SK-N-SH treated with all-trans-retinoic acid at 6 μM for 48 hours (cell line): Measurements from ENCODE around the gene CD63.
"Not testable (repeated sequence)": the region's sequence is repeated elsewhere in the genome, so short reads cannot be mapped to it uniquely, and the experiment has no call there.

ENCODE experiments used
- BACH2 ChIP-seq: fragments of 250-450 bp; sonication (Bioruptor Pico); IDR thresholded peaks from 2 replicates; pipeline ENCODE4 v1.9.0; 2021; ENCODE audit warnings: mild to moderate bottlenecking, borderline replicate concordance
- CSDC2 ChIP-seq: fragments of 250-450 bp; sonication (Bioruptor Pico); IDR thresholded peaks from 2 replicates; pipeline ENCODE4 v1.5.0; 2020; ENCODE audit warnings: mild to moderate bottlenecking, moderate library complexity
- CSRNP3 ChIP-seq: fragments of 250-450 bp; sonication (Bioruptor Pico); IDR thresholded peaks from 2 replicates; pipeline ENCODE4 v1.5.1; 2021; ENCODE audit warnings: mild to moderate bottlenecking, moderate library complexity
- ESRRG ChIP-seq: fragments of 250-450 bp; sonication (Bioruptor Pico); IDR thresholded peaks from 2 replicates; pipeline ENCODE4 v1.6.1; 2021; ENCODE audit warnings: mild to moderate bottlenecking
- ISL1 ChIP-seq: fragments of 250-450 bp; sonication (Bioruptor Pico); IDR thresholded peaks from 2 replicates; pipeline ENCODE4 v2.1.2; 2022; ENCODE audit warnings: mild to moderate bottlenecking, moderate library complexity
- PATZ1 ChIP-seq: fragments of 250-450 bp; sonication (Bioruptor Pico); IDR thresholded peaks from 2 replicates; pipeline ENCODE4 v1.8.0; 2020; ENCODE audit warnings: mild to moderate bottlenecking, moderate library complexity, borderline replicate concordance
- POU6F1 ChIP-seq: fragments of 250-450 bp; sonication (Bioruptor Pico); IDR thresholded peaks from 2 replicates; pipeline ENCODE4 v1.8.0; 2021; ENCODE audit warnings: low read depth, mild to moderate bottlenecking, moderate library complexity, borderline replicate concordance
- SNAI2 ChIP-seq: fragments of 250-450 bp; sonication (Bioruptor Pico); IDR thresholded peaks from 2 replicates; pipeline ENCODE4 v1.5.0; 2020; ENCODE audit warnings: mild to moderate bottlenecking, moderate library complexity
- TCF4 ChIP-seq: fragments of 250-450 bp; sonication (Bioruptor Pico); IDR thresholded peaks from 2 replicates; pipeline ENCODE4 v1.8.0; 2021; ENCODE audit warnings: mild to moderate bottlenecking, moderate library complexity, borderline replicate concordance
- ZC3H10 ChIP-seq: fragments of 250-450 bp; sonication (Bioruptor Pico); IDR thresholded peaks from 2 replicates; pipeline ENCODE4 v1.5.1; 2021; ENCODE audit warnings: mild to moderate bottlenecking, moderate library complexity
- ZFP3 ChIP-seq: fragments of 250-450 bp; sonication (Bioruptor Pico); IDR thresholded peaks from 2 replicates; pipeline ENCODE4 v1.5.0; 2020; ENCODE audit warnings: mild to moderate bottlenecking, moderate library complexity
- ZFP30 ChIP-seq: fragments of 450-650 bp; formaldehyde crosslinking; IDR thresholded peaks from 2 replicates; pipeline ENCODE4 v1.5.0; 2022; ENCODE audit warnings: mild to moderate bottlenecking, moderate library complexity
- ZNF8 ChIP-seq: fragments of 450-650 bp; formaldehyde crosslinking; IDR thresholded peaks from 2 replicates; pipeline ENCODE4 v1.5.0; 2020; ENCODE audit warnings: mild to moderate bottlenecking, moderate library complexity

- not testable (repeated sequence) for TF ChIP-seq TCF4; PATZ1 (CRISPR knock-in tag); ZNF8 (CRISPR knock-in tag); ISL1 (CRISPR knock-in tag); ZFP30 (CRISPR knock-in tag); ZFP3 (CRISPR knock-in tag); SNAI2 (CRISPR knock-in tag); ZC3H10 (CRISPR knock-in tag); BACH2 (CRISPR knock-in tag); POU6F1 (CRISPR knock-in tag); ESRRG (CRISPR knock-in tag); CSDC2 (CRISPR knock-in tag); CSRNP3 (CRISPR knock-in tag)
These were observed 29.8 kb upstream of the CD63 start for GRCh38 chr12:55758575-55758974.
